Sigmoid colon (tissue), 7 donors: ENCODE data around the gene REM2. TPM values are rescaled to one million over a fixed set of nuclear protein-coding genes. Genes with fewer than 3 reads are reported as not detected.

Source experiments
- DNase-seq: peaks from one replicate; pipeline ENCODE4 v3.0.0-alpha.2; 2019
- H3K27ac ChIP-seq, 4 donors: fragments of 200-600 bp; sonication (generic); one replicate each; pipeline ENCODE4 v1.5.1; 2016 to 2019; ENCODE audit warnings: mild to moderate bottlenecking in 1 of 4
- H3K27me3 ChIP-seq, 3 donors: fragments of 200-600 bp; sonication (generic); one replicate each; pipeline ENCODE4 v1.5.1; 2019; ENCODE audit warnings: mild to moderate bottlenecking in 1 of 3
- H3K36me3 ChIP-seq, 4 donors: fragments of 200-600 bp; sonication (generic); one replicate each; pipeline ENCODE4 v1.5.1; 2016 to 2019
- H3K4me1 ChIP-seq, 4 donors: fragments of 200-600 bp; sonication (generic); one replicate each; pipeline ENCODE4 v1.5.1; 2017 to 2019
- H3K4me3 ChIP-seq, 4 donors: fragments of 200-600 bp; sonication (generic); one replicate each; pipeline ENCODE4 v1.5.1; 2017 to 2019; ENCODE audit warnings: mild to moderate bottlenecking in 2 of 4, moderate library complexity in 1 of 4
- H3K9me3 ChIP-seq, 4 donors: fragments of 200-600 bp in 3 of 4; sonication (generic) in 3 of 4; one replicate each; pipeline versions ENCODE4 v1.5.1 to v1.6.1; 2013 to 2019
- CTCF ChIP-seq, 4 experiments: fragments of 450-650 bp in 3 of 4; fragments of 200-600 bp in 1 of 4; IDR thresholded peaks; one replicate each; pipeline ENCODE4 v1.5.1; 2016 to 2019; ENCODE audit warnings: antibody characterized with exemption in 4 of 4, mild to moderate bottlenecking in 3 of 4, moderate library complexity in 2 of 4
- EP300 ChIP-seq, 4 donors: sonication (generic); formaldehyde crosslinking; IDR thresholded peaks; one replicate each; pipeline ENCODE4 v1.6.1; 2017; ENCODE audit warnings: antibody characterized with exemption in 4 of 4
- POLR2A ChIP-seq, 2 donors: fragments of 450-650 bp; IDR thresholded peaks; one replicate each; pipeline ENCODE4 v1.6.1; 2016; ENCODE audit warnings: antibody characterized with exemption in 2 of 2, mild to moderate bottlenecking in 2 of 2, moderate library complexity in 2 of 2
- POLR2AphosphoS5 ChIP-seq, 4 donors: sonication (generic); formaldehyde crosslinking; IDR thresholded peaks; one replicate each; pipeline ENCODE4 v1.6.1; 2017; ENCODE audit warnings: antibody characterized with exemption in 4 of 4
- WGBS, 2 donors: extraction: QIAGEN DNeasy Blood & Tissue Kit; methylation state at CpG; one replicate each; pipeline ENCODE4 v1.1.7; 2013; 5-methylcytosine and 5-hydroxymethylcytosine counted together
- intact Hi-C: fragments of 100-400 bp; cut with DNase I; formaldehyde crosslinking; loops from one replicate; pipeline ENCODE4 v1.15.1; 2023
- polyA plus RNA-seq, 3 donors: library from polyadenylated mRNA; stranded (reverse); fragments of 200-250 nt; gene quantifications; one replicate each; pipeline ENCODE4 v1.2.3, GENCODE V29; 2013
- total RNA-seq, 4 donors: library from RNA; depleted of rRNA; stranded (reverse); fragments of >200 nt; gene quantifications; one replicate each; pipeline ENCODE4 v1.1.0, GENCODE V29; 2016
- donor health status: healthy with polysubstance abuse.
- donor health status: Bipolar disorder and iron deficiency.
- donor health status: healthy.

The REM2 gene
- total and polyA plus RNA-seq, 7 donors: 0.60 to 1.4 (median 0.81) TPM; not detected in 2

GRCh38 chr14:22918804-22919600, 36.0 kb downstream of the REM2 start, which contains the start of gene RBM23:
RBM23 (minus strand) TSS chr14:22919149.
- TF ChIP-seq EP300 (IDR thresholded peaks at IDR 0.05): peak in 2 of 4 donors; percentile 59 to 60
- TF ChIP-seq CTCF (IDR thresholded peaks at IDR 0.05): no peak
- TF ChIP-seq POLR2A (IDR thresholded peaks at IDR 0.05): peak; percentile 64 to 71
- TF ChIP-seq POLR2AphosphoS5 (IDR thresholded peaks at IDR 0.05): peak; percentile 87 to 95 (median 94)
- Histone ChIP-seq H3K4me1 (peaks cover 0 to 37% (median 35%) of the 10 kb centered on the region in 4 donors), H3K27me3 (no peaks in the 10 kb centered on the region), H3K4me3 (peak within 1 kb of the TSS; percentile 65 to 70 (median 67)), H3K36me3 (peaks cover 15 to 37% (median 17%) of the 10 kb centered on the region in 4 donors), H3K9me3 (no peaks in the 10 kb centered on the region), H3K27ac (peak within 1 kb of the TSS; percentile 92 to 97 (median 94))
- peak; percentile 100 for DNase-seq
- intact Hi-C loops: loop anchor here (5.0 kb wide), 1 partner anchor 47 kb away; the partner anchor contains the start of gene LRP10
- WGBS, 2 donors: 0% methylated on average over 46 of the region's 46 CpGs

GRCh38 chr14:22919601-22919921, 36.5 kb downstream of the REM2 start:
- Histone ChIP-seq H3K4me3 (peak overlapping the region; percentile 38 to 67 (median 66)), H3K27ac (peak overlapping the region; percentile 87 to 94 (median 92)), H3K4me1 (peaks cover 0 to 37% (median 35%) of the 10 kb centered on the region in 4 donors), H3K27me3 (no peaks in the 10 kb centered on the region), H3K36me3 (peaks cover 21 to 42% (median 23%) of the 10 kb centered on the region in 4 donors), H3K9me3 (no peaks in the 10 kb centered on the region)
- no peak for DNase-seq
- 9% methylated on average over 10 of the region's 10 CpGs for WGBS, 2 donors
- TF ChIP-seq POLR2AphosphoS5 (IDR thresholded peaks at IDR 0.05) (no peak), EP300 (IDR thresholded peaks at IDR 0.05) (no peak), CTCF (IDR thresholded peaks at IDR 0.05) (no peak), POLR2A (IDR thresholded peaks at IDR 0.05) (peak in 1 of 2 donors; percentile 5)
- intact Hi-C loops: loop anchor here (5.0 kb wide), 1 partner anchor 47 kb away; the partner anchor contains the start of gene LRP10

- DNase-seq: no peak
- no peaks in the 10 kb centered on the region for H3K9me3 ChIP-seq
- TF ChIP-seq EP300 (IDR thresholded peaks at IDR 0.05) (no peak), CTCF (IDR thresholded peaks at IDR 0.05) (no peak), POLR2AphosphoS5 (IDR thresholded peaks at IDR 0.05) (no peak), POLR2A (IDR thresholded peaks at IDR 0.05) (no peak)
- H3K36me3 ChIP-seq: peaks cover 23 to 54% (median 30%) of the 10 kb centered on the region in 4 donors
- H3K27me3 ChIP-seq: no peaks in the 10 kb centered on the region
- WGBS, 2 donors: 91 to 95% methylated on average over 6 of the region's 6 CpGs
- no peak overlapping the region for H3K4me3 ChIP-seq
- peaks cover 0 to 34% (median 30%) of the 10 kb centered on the region in 4 donors for H3K4me1 ChIP-seq
- H3K27ac ChIP-seq: peak overlapping the region in 2 of 4 donors; percentile 87 to 91
- intact Hi-C loops: loop anchor here (10.0 kb wide), 1 partner anchor 384 kb away; the partner anchor contains the start of genes BCL2L2 and PPP1R3E
Observed at GRCh38 chr14:22920697-22921096, 37.7 kb downstream of the REM2 start.

GRCh38 chr14:22922294-22922693, 39.3 kb downstream of the REM2 start:
- intact Hi-C loops: loop anchor here (10.0 kb wide), 1 partner anchor 383 kb away; the partner anchor contains the start of genes BCL2L2 and PPP1R3E
- 93 to 94% methylated on average over 2 of the region's 2 CpGs for WGBS, 2 donors
- H3K4me1 ChIP-seq: peaks cover 0 to 18% (median 14%) of the 10 kb centered on the region in 4 donors
- H3K4me3 ChIP-seq: no peak overlapping the region
- H3K36me3 ChIP-seq: peaks cover 28 to 67% (median 32%) of the 10 kb centered on the region in 4 donors
- DNase-seq: no peak
- H3K27me3 ChIP-seq: no peaks in the 10 kb centered on the region
- no peaks in the 10 kb centered on the region for H3K9me3 ChIP-seq
- H3K27ac ChIP-seq: no peak overlapping the region
- no peak for TF ChIP-seq CTCF (IDR thresholded peaks at IDR 0.05)
